CD1c-positive myeloid dendritic cell (primary cell): ENCODE data around the gene FAM131C.

Source experiments
- DNase-seq: peaks from one replicate; pipeline ENCODE4 v3.0.0-alpha.2; 2016; ENCODE audit errors: extremely low spot score

FAM131C gene

DNA sequence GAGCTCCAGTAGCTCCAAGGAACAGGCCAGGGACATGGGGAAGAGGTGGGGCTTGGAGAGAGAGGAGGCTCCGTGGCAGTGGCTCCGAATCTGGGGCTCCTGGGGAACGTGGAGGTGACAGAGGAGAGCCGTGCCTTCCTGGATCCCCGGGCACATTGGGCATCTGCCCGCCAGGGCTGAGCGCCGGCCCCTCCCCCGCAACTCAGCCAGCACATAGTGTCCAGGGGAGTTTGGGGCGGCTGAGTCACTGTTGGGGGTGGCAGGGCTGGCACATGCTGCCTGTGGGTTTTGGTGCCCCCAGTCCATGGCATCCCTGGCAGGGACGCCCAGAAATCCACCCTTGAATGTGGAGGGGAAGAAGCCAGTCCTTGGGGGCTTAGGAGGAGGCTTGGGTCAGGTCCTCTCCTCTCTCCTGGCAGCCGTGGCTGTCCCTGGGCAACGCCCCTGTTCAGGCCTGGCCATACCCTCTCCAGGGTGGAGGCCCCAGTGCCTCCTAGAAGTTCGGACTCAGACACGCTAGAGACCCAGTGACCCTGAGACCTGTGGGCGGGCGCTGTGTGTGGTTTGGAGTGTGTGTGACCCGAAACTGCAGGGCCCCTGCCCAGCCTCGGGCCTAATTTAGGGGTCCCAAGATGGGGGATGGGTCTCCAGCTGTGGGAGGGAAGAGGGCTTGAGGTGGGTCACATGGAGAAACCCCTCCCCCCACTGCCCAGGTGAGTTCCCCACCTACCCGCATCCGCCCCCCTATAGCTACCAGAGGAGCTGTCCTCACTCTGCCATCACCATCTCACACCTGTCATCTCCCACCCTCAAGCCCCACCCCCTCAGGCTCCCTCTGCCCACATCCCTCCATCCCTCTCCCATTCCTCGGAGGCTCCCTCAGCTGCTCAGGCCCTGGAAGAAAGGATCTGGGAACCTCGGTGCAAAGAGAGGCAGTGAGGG, 57.2 kb downstream of the FAM131C start:
- no peak for DNase-seq

DNA sequence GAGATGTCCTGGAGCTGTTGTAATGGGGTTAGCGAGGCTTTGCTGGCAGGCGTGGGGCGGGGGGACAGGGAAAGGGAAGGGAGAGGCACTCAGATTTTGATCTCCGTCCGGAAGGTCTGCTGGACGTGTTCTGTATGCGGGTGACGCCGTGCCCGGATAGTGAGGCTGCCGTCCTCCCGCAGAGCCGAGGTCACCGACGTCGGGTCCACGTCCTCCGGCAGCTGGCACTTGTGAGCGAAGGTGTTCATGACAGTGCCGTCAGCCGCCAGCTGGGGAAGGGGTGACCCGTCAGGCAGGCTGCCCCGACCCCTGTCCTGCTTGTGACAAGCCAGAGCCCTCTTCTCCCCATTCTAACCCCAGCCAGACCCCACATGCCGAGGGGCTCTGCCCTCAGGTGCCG, 58.0 kb downstream of the FAM131C start:
- DNase-seq: no peak

DNA sequence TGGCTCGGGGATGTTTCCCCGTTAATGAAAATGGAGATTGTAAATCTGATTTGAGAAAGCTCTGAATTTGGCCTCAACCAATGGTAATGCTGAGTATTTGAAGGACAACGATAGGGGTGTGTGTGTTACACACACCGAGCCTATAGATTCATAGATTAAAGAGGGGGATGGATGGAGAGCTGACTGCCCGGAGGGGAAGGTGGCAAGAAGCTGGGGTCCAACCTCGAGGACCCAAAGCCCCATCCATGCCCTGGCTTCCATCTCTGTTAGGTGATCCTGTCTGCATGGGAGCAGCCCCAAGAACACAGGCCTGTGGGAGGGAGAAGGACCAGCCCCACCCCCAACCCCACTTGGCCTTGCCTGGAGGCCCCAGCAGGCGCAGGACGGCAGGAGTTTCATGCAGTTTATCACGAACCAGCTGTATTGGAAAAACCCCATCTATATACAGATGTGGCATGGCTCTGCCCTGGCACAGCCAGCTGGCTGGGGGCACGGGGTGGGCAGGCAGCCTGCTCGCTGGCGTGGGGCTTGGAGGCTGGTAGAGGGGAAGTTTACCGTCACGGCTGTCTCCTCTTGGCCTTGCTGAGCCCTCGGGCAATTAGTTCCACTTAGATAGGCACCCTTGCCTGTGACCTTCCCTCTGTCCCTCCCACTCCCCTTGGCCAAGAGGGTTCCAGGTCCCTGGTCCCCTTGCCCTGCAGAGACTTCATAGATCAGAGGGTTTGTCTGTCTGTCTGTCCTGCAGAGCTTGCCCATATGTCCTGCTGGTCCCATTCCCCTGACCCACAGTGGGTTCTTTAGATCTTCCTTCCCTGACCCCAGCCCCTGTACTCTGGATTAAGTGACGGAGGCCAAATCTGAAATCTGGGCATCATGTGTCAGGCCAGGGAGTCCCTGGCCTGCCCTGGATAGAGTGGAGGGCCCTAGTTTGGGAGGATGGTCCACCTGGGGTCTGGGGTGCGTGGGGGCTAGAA, 58.7 kb downstream of the FAM131C start:
- DNase-seq: peak; percentile 8

DNA sequence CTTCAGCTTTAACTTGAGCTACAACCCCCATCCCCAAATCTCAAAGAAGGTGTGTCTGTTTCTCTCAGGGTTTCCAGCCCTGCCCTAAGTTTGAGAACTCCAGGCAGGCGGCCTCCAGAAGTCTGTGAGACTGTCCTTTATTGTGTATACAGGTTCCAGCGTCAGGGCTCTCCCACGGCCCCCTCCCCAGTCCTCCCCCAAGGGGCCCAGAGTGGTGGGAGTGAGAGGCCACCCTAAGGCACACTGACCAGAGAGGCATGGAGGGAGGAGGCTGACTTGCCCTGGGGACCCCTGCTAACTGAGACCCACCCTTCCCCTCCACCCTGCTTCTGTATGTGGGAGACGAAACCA, 59.6 kb downstream of the FAM131C start:
- DNase-seq: no peak

DNA sequence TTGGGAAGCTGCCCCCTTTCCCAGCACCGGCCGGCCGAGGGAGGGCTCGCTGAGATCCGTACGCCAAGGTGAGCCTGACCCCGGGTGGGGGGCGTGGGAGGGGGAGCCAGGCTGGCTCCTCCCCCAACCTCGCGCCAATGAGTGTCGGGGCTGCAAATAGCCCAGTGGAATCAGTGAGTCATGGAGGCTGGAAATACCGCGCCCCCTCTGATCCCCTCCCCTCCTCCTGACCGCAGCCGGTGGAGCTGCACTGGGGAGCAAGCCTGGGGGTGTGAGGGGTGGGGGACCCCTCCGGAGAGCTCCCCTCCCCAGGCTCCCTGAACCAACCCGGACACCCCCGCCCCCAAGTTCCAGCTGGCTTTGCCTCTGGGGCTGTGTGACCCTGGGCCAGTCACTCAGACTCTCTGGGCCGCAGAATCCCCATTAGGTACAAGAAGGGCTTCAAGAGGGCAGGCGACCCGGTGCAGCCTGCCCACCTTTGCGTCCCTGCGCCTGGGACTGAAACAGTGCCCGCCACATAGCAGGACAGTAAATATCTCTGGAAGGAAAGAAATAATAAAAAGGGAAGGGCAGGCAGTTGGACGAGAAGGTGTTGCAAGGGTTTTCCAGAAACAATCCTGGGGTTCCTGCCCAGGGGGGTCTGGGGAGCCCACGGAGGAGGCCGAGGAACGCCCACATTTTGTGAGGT, 60.1 kb downstream of the FAM131C start:
- peak; percentile 55 for DNase-seq

DNA sequence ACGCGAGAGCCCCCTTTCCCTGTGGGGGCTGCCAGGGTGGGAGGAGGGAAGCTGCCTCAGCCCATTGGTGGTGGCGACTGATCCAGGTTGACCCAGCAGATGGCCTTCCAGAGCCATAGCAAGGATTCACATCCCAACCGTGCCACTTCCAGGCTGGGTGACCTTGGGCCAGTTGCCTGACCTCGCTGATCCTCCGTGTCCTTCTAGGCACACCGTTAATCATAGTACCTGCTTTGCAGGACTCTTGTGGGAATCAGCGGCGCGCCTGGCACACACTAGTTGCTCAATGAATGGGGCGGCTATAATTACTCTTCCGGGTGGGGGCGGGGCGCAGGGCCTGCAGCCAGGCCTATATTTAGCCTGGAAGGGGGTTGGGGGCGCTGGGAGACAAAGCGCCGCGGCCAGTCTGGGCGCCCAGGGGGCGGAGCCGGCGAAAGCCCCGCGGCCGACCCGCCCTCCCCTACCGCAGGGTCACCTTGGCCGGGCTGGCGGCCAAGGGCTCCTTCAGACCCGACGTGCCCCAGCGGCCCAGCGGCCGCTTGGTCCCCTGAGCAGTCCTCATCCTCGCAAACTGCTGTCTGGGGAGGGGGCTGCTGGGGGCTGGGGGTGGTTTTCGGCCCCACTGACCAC, 60.7 kb downstream of the FAM131C start:
- peak; percentile 49 for DNase-seq

DNA sequence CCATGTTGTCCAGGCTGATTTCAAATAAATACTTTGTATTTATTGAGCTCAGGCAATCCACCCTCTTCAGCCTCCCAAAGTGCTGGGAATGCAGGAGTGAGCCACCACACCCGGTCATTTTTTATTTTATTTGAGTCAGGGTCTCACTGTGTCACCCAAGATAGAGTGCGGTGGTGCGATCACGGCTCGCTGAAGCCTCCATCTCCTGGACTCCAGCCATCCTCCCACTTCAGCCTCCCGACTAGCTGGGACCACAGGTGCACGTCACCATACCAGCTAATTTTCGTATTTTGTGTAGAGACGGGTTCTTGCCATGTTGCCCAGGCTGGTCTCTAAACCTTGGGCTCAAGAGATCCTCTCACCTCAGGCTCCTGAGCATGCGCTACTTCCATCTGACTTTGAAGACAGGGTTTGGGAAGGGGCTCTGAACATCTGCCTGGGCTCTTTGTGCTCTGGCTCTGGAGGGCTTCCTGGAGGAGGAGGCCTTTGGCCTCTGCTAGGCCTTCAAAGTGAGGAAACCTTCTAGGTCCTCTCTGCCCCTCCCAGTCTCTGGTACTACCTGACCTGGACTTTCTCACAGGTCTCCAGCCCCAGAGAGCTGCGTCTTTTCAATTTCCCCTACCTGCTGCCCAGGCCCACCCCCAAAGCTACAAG, 61.4 kb downstream of the FAM131C start:
- no peak for DNase-seq

DNA sequence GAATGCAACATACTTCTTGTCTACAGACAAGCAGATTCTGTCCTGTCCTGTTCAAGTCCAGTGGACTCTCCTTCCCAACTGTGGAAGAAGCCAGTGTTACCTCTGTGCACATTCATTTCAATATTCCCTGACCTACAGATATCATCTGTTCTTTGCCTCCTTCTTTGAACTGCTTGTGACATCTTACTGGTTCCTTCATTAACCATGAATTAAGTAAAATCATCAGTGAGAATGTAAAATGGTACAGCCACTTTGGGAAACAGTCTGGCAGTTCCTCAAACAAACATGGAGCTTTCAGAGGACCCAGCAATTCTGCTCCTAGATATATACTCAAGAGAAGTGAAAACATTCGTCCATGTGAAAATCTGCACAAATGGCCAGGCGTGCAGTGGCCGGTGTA, 62.6 kb downstream of the FAM131C start:
- DNase-seq: no peak

DNA sequence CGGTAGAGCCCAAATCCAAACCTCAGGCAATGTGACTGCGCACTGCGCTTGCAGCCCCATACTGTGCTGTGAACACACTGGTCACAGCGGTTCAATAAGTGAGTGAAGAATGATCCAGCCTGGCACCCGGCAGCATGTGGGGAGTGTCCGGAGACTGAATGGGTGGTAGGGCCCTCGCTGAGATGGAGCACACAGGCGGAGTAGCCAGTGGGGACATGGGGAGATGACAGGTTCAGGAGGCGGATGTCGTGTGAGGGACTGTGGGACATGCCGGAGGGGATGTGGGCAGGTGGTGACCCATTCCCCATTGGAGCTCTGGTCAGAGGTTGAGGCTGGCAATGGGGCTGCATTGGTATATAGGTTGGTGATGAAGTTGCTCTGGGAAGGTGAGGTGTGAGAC, 63.8 kb downstream of the FAM131C start:
- no peak for DNase-seq

DNA sequence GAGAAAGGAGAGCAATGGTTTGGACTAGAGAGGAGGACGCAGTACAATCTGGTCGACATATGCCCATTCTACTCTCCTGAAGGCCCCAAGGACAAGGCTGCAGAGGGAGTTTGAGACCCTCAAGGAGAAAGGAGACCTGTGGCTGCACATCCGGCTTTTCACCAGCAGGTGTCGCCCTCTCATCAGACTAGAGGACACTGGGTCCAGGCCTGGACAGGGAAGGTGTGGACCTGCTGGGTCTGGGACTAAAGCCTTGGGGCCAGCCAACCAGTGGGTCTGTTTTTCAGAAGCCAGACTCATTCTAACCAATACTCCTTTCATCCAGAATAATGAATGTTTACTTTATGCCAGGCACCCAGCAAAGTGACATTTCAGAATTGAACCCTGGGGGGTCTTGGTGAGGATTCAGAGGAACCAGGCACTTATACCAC, 64.4 kb downstream of the FAM131C start:
- DNase-seq: peak; percentile 84
